Osteocyte (in vitro differentiated cells): ENCODE measurements around the gene KRT82. TPM values are rescaled to one million over a fixed set of nuclear protein-coding genes. Genes with fewer than 3 reads are reported as not detected.

ENCODE experiments used
- DNase-seq: peaks from one replicate; pipeline ENCODE4 v3.0.0; 2021; ENCODE audit warnings: mixed read lengths; ENCODE audit not compliant: unreplicated experiment; ENCODE audit errors: extremely low spot score
- H3K27ac Mint-ChIP-seq: one replicate; pipeline ENCODE4 v1.8.0; 2021; ENCODE audit warnings: mild to moderate bottlenecking, mixed read lengths; ENCODE audit not compliant: unreplicated experiment
- H3K27me3 Mint-ChIP-seq: one replicate; pipeline ENCODE4 v1.8.0; 2021; ENCODE audit warnings: mixed read lengths; ENCODE audit not compliant: unreplicated experiment
- H3K36me3 Mint-ChIP-seq: one replicate; pipeline ENCODE4 v1.8.0; 2021; ENCODE audit warnings: mixed read lengths; ENCODE audit not compliant: unreplicated experiment
- H3K4me1 Mint-ChIP-seq: one replicate; pipeline ENCODE4 v1.8.0; 2021; ENCODE audit warnings: mixed read lengths; ENCODE audit not compliant: unreplicated experiment
- H3K4me3 Mint-ChIP-seq: one replicate; pipeline ENCODE4 v1.8.0; 2021; ENCODE audit warnings: mild to moderate bottlenecking, moderate library complexity, mixed read lengths; ENCODE audit not compliant: unreplicated experiment
- H3K9me3 Mint-ChIP-seq: one replicate; pipeline ENCODE4 v1.8.0; 2021; ENCODE audit warnings: mixed read lengths; ENCODE audit not compliant: unreplicated experiment
- CTCF ChIP-seq: fragments of 200-600 bp; sonication (generic); IDR thresholded peaks from 2 replicates; pipeline ENCODE4 v1.5.0; 2021; ENCODE audit warnings: antibody characterized with exemption, mild to moderate bottlenecking, moderate library complexity
- total RNA-seq: library from RNA; stranded (reverse); gene quantifications from 2 replicates; pipeline ENCODE4 v1.2.1, GENCODE V29; 2021

Gene KRT82
- total RNA-seq, 1 donor from 2014 or later: not detected

DNA sequence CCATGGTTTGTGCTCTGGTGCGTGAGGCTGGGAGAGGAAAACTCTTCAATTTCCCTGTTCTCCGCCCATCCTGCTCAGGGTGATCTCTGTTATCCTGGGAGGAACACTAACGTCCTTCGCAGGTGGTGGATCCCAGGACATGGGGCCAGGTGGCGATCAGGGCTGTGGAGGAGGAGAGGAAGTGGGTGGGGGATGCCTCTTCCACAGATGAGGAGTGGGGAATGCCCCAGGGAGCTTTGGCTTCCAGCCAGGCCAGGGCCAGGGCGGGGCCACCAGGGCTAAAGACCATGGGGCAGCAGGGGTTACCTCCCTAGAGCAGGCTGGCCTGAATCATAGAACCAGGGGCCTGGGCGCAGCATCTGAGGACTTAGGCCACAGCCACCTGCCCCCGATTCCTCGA, 31.4 kb upstream of the KRT82 start:
- no peak overlapping the region for H3K4me3 Mint-ChIP-seq
- H3K4me1 Mint-ChIP-seq: no peaks in the 10 kb centered on the region
- no peaks in the 10 kb centered on the region for H3K9me3 Mint-ChIP-seq
- H3K27me3 Mint-ChIP-seq: peaks cover 43% of the 10 kb centered on the region
- DNase-seq: no peak
- no peak for TF ChIP-seq CTCF
- H3K27ac Mint-ChIP-seq: no peak overlapping the region
- H3K36me3 Mint-ChIP-seq: no peaks in the 10 kb centered on the region

DNA sequence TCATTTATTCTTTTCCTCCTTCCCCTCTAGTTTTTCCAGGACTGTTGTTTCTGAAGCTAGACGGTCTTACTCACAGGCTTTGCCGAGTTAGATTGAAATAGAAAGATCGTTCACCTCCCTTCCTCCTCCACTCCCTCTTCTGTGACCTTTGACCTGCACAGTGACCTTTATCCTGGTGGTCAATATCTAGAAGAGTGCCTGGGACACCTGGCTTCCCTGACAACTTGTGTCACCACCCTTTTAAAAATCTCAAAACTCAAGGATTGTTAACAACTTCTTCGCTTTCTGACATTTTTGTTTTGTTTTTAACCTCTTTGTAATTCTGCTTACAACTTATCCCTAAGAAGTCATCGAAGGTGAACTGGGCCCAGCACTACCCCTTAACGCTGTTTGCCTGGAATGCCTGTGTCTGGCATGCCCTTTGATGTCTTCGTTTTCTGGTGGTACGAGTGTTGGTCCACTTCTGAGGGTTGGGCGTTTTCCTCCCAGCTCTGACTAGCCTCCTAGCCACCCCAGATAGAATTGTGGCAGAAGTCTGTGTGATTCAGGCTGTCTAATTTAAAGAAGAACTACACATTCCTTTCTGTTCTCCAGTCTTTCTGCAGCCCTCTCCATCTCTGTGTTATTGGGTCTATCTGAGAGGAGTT, 30.8 kb upstream of the KRT82 start:
- peaks cover 43% of the 10 kb centered on the region for H3K27me3 Mint-ChIP-seq
- no peak for DNase-seq
- TF ChIP-seq CTCF: no peak
- no peaks in the 10 kb centered on the region for H3K4me1 Mint-ChIP-seq
- no peak overlapping the region for H3K27ac Mint-ChIP-seq
- H3K9me3 Mint-ChIP-seq: no peaks in the 10 kb centered on the region
- H3K36me3 Mint-ChIP-seq: no peaks in the 10 kb centered on the region
- no peak overlapping the region for H3K4me3 Mint-ChIP-seq

DNA sequence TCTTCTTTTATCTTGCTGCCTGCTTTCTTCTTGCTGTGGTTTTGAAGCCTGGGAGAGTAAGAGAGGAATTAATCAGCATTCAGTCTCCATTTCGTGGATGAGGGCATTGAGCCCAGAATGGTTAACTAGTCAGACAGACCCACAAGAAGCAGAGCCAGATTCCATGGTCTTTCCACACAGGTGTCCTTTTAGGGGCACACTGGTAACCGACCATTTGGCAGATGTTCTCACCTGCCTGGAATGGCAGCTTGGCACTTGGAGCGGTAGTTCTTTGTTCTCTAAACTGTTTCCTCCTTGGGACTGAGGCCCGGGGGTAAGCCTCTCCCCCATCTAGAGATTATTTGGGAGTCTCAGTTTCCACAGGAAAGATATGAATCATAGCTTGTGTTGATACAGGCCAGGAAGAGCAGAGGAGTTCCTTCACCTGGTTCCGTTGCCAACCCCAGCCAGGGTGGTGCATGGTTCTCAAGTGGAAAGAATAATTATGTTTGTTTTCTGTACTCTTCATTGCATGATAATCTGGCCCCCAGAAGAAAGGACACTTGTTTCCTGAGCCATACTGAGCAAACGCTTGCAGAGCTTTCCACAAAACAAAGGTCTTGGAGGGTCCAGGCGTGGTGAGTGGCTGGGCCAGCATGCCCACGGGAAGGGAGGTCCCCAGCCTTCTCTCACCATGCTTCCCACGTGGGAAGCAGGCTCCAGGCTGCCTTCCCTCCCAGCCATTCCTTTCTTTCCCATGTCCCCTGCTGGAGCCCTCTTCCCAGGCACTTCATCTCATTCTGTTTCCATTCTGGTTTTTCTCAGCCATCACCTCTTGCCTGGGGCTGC, 30.1 kb upstream of the KRT82 start:
- TF ChIP-seq CTCF: no peak
- Mint-ChIP-seq H3K4me3 (no peak overlapping the region), H3K4me1 (no peaks in the 10 kb centered on the region), H3K27ac (no peak overlapping the region), H3K9me3 (no peaks in the 10 kb centered on the region), H3K27me3 (peaks cover 40% of the 10 kb centered on the region), H3K36me3 (no peaks in the 10 kb centered on the region)
- no peak for DNase-seq

DNA sequence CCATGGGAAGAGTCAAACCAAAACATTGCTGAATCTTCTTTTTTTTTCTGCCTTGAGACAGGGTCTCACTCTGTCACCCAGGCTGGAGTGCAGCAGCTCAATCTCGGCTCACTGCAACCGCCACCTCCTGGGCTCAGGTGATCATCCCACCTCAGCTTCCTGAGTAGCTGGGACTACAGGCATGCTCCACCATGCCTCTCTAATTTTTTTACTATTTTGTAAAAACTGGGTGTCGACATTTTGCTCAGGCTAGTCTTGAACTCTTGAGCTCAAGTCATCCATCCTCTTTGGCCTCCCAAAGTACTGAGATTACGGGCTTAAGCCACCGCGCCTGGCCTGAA, 29.5 kb upstream of the KRT82 start:
- Mint-ChIP-seq H3K27ac (no peak overlapping the region), H3K27me3 (peaks cover 40% of the 10 kb centered on the region), H3K4me1 (no peaks in the 10 kb centered on the region), H3K9me3 (no peaks in the 10 kb centered on the region), H3K36me3 (no peaks in the 10 kb centered on the region), H3K4me3 (no peak overlapping the region)
- DNase-seq: no peak
- TF ChIP-seq CTCF: no peak

DNA sequence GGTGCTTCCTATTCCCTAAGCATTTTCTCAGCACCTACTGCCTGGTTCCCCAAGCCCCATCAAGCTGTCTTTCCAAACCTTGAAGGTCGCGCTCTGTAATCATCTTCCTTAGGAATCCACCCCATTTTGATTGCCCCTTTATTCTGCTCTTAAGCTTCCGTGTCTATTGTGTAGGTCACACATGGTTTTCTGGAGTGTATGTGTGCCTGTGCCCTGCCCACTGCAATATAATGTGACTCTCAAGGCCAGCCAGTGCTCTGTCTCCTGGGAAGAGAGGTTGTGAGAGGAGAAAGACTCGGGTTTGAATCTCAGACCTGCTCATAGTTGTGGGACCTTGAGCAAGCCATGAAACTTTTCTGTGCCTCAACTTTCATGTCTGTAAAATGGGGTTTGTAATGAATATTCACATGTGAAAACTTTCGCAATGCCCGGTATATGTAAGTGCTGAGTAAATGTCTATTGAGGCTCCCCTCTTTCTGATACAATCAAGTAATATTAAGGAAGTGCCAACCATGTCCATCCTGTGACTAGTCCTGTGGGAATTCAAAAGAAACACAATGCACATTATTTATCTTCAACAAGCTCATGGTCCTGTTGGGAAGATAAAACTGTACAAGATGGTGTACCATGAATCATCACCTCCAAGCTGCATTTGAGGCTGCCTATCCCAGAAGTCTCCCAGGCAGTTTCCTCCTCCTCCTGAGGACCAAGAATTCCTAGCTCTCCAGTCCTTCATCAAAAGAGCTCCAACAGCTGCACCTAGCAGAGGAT, 28.8 kb upstream of the KRT82 start:
- Mint-ChIP-seq H3K27me3 (peaks cover 45% of the 10 kb centered on the region), H3K27ac (no peak overlapping the region), H3K4me1 (no peaks in the 10 kb centered on the region), H3K9me3 (no peaks in the 10 kb centered on the region), H3K36me3 (no peaks in the 10 kb centered on the region), H3K4me3 (no peak overlapping the region)
- no peak for TF ChIP-seq CTCF
- DNase-seq: no peak
